ENCODE measurements around the gene AGRN.

- TF ChIP-seq EZH2 (IDR thresholded peaks at IDR 0.05) (no peak), CTCF (IDR thresholded peaks at IDR 0.05) (no peak)
Observed at GRCh38 chr1:1011396-1011949, 8.4 kb upstream of the AGRN start.
